Measurements from ENCODE around the gene JARID2. TPM values are rescaled to one million over a fixed set of nuclear protein-coding genes. Genes with fewer than 3 reads are reported as not detected.
"Not testable (repeated sequence)": the region's sequence is repeated elsewhere in the genome, so short reads cannot be mapped to it uniquely, and the experiment has no call there.

Gene JARID2
- total and polyA plus RNA-seq, 4 donors = 3.8 to 14.8 (median 12.0) TPM

DNA sequence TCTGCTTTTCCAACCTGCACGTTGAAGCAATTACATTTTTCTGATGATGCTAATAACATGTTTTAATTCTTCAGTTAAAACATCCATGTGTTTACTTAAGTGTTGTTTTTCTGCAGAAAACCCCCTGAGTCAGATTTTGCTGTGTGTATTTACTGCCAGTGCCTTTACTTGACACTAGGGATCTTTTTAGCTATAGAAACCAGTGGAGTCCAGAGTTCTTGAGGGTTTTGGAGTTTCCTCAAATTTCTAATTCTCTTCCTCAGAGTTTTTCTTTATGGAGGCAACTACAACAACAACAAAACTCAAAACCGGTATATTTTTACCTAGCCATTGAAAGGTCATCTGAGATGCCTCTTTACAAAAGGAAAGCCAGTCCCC, 168.4 kb downstream of the JARID2 start:
- DNase-seq (no peak), ATAC-seq (ENCODE audit: insufficient read depth, low FRiP score) (no peak)
- Histone ChIP-seq H3K36me3 (ENCODE audit: control insufficient read depth in 4 of 4, insufficient read depth in 4 of 4, low read length in 4 of 4) (peaks cover 0 to 10% (median 1%) of the 10 kb centered on the region in 4 donors), H3K27me3 (ENCODE audit: control insufficient read depth in 3 of 3, insufficient read depth in 3 of 3, low read length in 2 of 3) (no peaks in the 10 kb centered on the region), H3K9me3 (ENCODE audit: control insufficient read depth in 4 of 4, insufficient read depth in 3 of 4, low read length in 3 of 4) (peaks cover 0 to under 1% (median 0%) of the 10 kb centered on the region in 4 donors), H3K9ac (ENCODE audit: insufficient read depth in 1 of 2, low read length in 2 of 2) (no peak overlapping the region), H3K4me3 (no peak overlapping the region), H3K4me1 (ENCODE audit: control insufficient read depth in 5 of 5, insufficient read depth in 5 of 5, low read length in 5 of 5) (peaks cover 1 to 27% (median 14%) of the 10 kb centered on the region in 5 donors), H3K27ac (ENCODE audit: low read depth in 1 of 2, low read length in 1 of 2) (no peak overlapping the region)
- 44 to 69% methylated on average over 2 of the region's 2 CpGs for WGBS, 2 donors
- TF ChIP-seq, protein P1, sequence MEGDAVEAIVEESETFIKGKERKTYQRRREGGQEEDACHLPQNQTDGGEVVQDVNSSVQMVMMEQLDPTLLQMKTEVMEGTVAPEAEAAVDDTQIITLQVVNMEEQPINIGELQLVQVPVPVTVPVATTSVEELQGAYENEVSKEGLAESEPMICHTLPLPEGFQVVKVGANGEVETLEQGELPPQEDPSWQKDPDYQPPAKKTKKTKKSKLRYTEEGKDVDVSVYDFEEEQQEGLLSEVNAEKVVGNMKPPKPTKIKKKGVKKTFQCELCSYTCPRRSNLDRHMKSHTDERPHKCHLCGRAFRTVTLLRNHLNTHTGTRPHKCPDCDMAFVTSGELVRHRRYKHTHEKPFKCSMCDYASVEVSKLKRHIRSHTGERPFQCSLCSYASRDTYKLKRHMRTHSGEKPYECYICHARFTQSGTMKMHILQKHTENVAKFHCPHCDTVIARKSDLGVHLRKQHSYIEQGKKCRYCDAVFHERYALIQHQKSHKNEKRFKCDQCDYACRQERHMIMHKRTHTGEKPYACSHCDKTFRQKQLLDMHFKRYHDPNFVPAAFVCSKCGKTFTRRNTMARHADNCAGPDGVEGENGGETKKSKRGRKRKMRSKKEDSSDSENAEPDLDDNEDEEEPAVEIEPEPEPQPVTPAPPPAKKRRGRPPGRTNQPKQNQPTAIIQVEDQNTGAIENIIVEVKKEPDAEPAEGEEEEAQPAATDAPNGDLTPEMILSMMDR (IDR thresholded peaks at IDR 0.05; ENCODE audit: control extremely low read depth, extremely low read depth) = no peak

DNA sequence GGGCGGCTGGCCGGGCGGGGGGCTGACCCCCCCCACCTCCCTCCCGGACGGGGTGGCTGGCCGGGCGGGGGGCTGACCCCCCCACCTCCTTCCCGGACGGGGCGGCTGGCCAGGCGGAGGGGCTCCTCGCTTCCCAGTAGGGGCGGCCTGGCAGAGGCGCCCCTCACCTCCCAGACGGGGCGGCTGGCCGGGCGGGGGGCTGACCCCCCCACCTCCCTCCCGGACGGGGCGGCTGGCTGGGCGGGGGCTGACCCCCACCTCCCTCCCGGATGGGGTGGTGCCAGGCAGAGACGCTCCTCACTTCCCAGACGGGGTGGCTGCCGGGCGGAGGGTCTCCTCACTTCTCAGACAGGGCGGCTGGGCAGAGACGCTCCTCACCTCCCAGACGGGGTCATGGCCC, 169.8 kb downstream of the JARID2 start:
- not testable (repeated sequence) for H3K9me3 ChIP-seq (ENCODE audit: control insufficient read depth in 4 of 4, insufficient read depth in 3 of 4, low read length in 3 of 4); DNase-seq; H3K27ac ChIP-seq (ENCODE audit: low read depth in 1 of 2, low read length in 1 of 2); H3K36me3 ChIP-seq (ENCODE audit: control insufficient read depth in 4 of 4, insufficient read depth in 4 of 4, low read length in 4 of 4); H3K9ac ChIP-seq (ENCODE audit: insufficient read depth in 1 of 2, low read length in 2 of 2); H3K27me3 ChIP-seq (ENCODE audit: control insufficient read depth in 3 of 3, insufficient read depth in 3 of 3, low read length in 2 of 3); ATAC-seq (ENCODE audit: insufficient read depth, low FRiP score); H3K4me3 ChIP-seq
- 96% methylated on average over 10 to 29 of the region's 30 CpGs for WGBS, 2 donors
- peaks cover 1 to 19% (median 10%) of the 10 kb centered on the region in 5 donors for H3K4me1 ChIP-seq (ENCODE audit: control insufficient read depth in 5 of 5, insufficient read depth in 5 of 5, low read length in 5 of 5)

DNA sequence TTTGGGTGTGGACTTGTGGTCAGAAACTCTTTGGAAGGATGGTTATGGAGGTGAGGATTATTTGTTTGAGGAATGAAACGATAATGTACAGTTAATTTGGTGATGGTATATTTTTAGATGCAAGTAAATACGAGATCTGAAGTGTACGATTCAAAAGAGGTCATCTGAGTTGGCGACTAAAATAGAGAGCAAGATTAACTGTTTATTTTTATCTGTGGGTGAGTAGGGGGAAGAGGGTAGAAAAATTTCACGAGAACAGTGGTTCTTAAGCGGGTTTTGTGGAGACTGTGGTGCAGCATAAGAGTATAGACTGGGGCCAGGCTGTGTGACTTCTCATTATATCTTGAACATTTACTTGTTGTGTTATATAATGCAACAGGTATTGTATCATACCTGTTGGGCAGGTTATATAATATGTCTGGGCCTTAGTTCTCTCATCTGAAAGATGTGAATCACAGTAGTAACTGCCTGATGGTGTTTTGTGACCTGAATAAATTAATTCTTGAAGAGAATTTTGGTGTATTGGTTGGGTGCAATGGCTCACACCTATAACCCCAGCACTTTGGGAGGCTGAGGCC, 171.2 kb downstream of the JARID2 start:
- no peak overlapping the region for H3K9ac ChIP-seq (ENCODE audit: insufficient read depth in 1 of 2, low read length in 2 of 2)
- peaks cover 0 to 9% (median 0%) of the 10 kb centered on the region in 4 donors for H3K9me3 ChIP-seq (ENCODE audit: control insufficient read depth in 4 of 4, insufficient read depth in 3 of 4, low read length in 3 of 4)
- no peaks in the 10 kb centered on the region for H3K27me3 ChIP-seq (ENCODE audit: control insufficient read depth in 3 of 3, insufficient read depth in 3 of 3, low read length in 2 of 3)
- H3K36me3 ChIP-seq (ENCODE audit: control insufficient read depth in 4 of 4, insufficient read depth in 4 of 4, low read length in 4 of 4) = peaks cover 0 to 10% (median 0%) of the 10 kb centered on the region in 4 donors
- peaks cover 4 to 28% (median 17%) of the 10 kb centered on the region in 5 donors for H3K4me1 ChIP-seq (ENCODE audit: control insufficient read depth in 5 of 5, insufficient read depth in 5 of 5, low read length in 5 of 5)
- no peak overlapping the region for H3K4me3 ChIP-seq
- TF ChIP-seq, protein P1 (IDR thresholded peaks at IDR 0.05; ENCODE audit: control extremely low read depth, extremely low read depth) = no peak
- peak overlapping the region in 1 of 2 donors; percentile 61 for H3K27ac ChIP-seq (ENCODE audit: low read depth in 1 of 2, low read length in 1 of 2)
- DNase-seq = no peak
- WGBS, 2 donors = 83 to 86% methylated on average over 6 of the region's 6 CpGs
- ATAC-seq (ENCODE audit: insufficient read depth, low FRiP score) = no peak

DNA sequence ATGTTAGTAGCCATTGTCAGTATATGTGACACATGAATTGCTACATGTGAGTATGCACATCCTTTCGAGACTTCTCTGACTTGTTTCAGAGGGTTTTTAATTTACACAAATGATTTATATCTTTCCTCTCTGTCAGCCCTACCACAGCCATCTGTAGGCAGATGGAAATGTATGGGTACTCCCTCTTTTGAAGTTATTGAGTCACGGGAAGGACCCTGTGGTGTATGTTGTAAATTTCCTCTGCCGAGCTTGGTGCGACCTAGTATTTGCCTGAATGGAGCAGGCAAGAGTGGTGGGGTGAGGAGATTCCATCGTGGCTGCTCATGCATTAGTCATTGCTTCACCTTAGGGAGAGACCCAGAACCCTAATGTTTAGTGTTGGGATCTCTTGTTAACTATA, 171.9 kb downstream of the JARID2 start:
- TF ChIP-seq, protein P1 (IDR thresholded peaks at IDR 0.05; ENCODE audit: control extremely low read depth, extremely low read depth) = no peak
- Histone ChIP-seq H3K27ac (ENCODE audit: low read depth in 1 of 2, low read length in 1 of 2) (no peak overlapping the region), H3K36me3 (ENCODE audit: control insufficient read depth in 4 of 4, insufficient read depth in 4 of 4, low read length in 4 of 4) (peaks cover 0 to 10% (median 0%) of the 10 kb centered on the region in 4 donors), H3K4me1 (ENCODE audit: control insufficient read depth in 5 of 5, insufficient read depth in 5 of 5, low read length in 5 of 5) (peaks cover 0 to 33% (median 16%) of the 10 kb centered on the region in 5 donors), H3K9me3 (ENCODE audit: control insufficient read depth in 4 of 4, insufficient read depth in 3 of 4, low read length in 3 of 4) (peaks cover 0 to 9% (median 0%) of the 10 kb centered on the region in 4 donors), H3K4me3 (no peak overlapping the region), H3K27me3 (ENCODE audit: control insufficient read depth in 3 of 3, insufficient read depth in 3 of 3, low read length in 2 of 3) (no peaks in the 10 kb centered on the region), H3K9ac (ENCODE audit: insufficient read depth in 1 of 2, low read length in 2 of 2) (no peak overlapping the region)
- 47 to 72% methylated on average over 5 of the region's 5 CpGs for WGBS, 2 donors
- DNase-seq = no peak
- no peak for ATAC-seq (ENCODE audit: insufficient read depth, low FRiP score)
